IMR-90 (cell line): Measurements from ENCODE around the gene BMP4. TPM values are rescaled to one million over a fixed set of nuclear protein-coding genes. Genes with fewer than 3 reads are reported as not detected.

Experiments used
- ATAC-seq: fragments of 200-7000 bp; cut with Tn5 transposase; 2 replicates; pipeline ENCODE4 v1.9.1; 2020; ENCODE audit warnings: low read depth, mild to moderate bottlenecking, moderate library complexity
- BruUV-seq: library from RNA; stranded (reverse); fragments of 400-500 nt; replicated peaks from 2 replicates; lab custom pipeline; 2021; lab: Mats Ljungman, UMichigan
- CTCF ChIA-PET: fragments of 300-600 bp; formaldehyde crosslinking; extraction: SDS; loops from one replicate; lab custom pipeline; 2021; ENCODE audit warnings: antibody characterized with exemption; lab: Yijun Ruan, JAX
- POLR2A ChIA-PET: fragments of 300-600 bp; sonication (Branson Sonifier 250); formaldehyde crosslinking; loops from one replicate; lab custom pipeline; 2022; ENCODE audit warnings: antibody characterized with exemption; ENCODE audit not compliant: unreplicated experiment; lab: Charles Lee
- DNase-seq: peaks from one replicate; pipeline ENCODE4 v3.0.0; 2013
- H2AFZ ChIP-seq: replicated peaks from 2 replicates; pipeline ENCODE3; 2013; ENCODE audit warnings: low read length, mild to moderate bottlenecking; ENCODE audit not compliant: poor library complexity
- H2AK5ac ChIP-seq: 2 replicates; pipeline ENCODE4 v1.6.1; 2013; ENCODE audit warnings: low read depth, low read length, inconsistent platforms
- H2AK9ac ChIP-seq: replicated peaks from 2 replicates; pipeline ENCODE3; 2013; ENCODE audit warnings: mild to moderate bottlenecking, low read depth, low read length, moderate library complexity; ENCODE audit not compliant: poor library complexity
- H2BK120ac ChIP-seq: 2 replicates; pipeline ENCODE4 v1.6.1; 2013; ENCODE audit warnings: low read depth, low read length, inconsistent platforms
- H2BK15ac ChIP-seq: 3 replicates; pipeline ENCODE4 v1.6.1; 2013; ENCODE audit warnings: low read depth, low read length, inconsistent platforms
- H2BK20ac ChIP-seq: 2 replicates; pipeline ENCODE4 v1.6.1; 2013; ENCODE audit warnings: low read depth, mild to moderate bottlenecking, inconsistent platforms, low read length, moderate library complexity
- H2BK5ac ChIP-seq: 2 replicates; pipeline ENCODE4 v1.6.1; 2013; ENCODE audit warnings: mild to moderate bottlenecking, low read depth, low read length, inconsistent platforms; ENCODE audit not compliant: poor library complexity, severe bottlenecking
- H3K14ac ChIP-seq: replicated peaks from 2 replicates; pipeline ENCODE4 v1.6.1; 2013; ENCODE audit warnings: low read depth, low read length, inconsistent platforms
- H3K18ac ChIP-seq: 2 replicates; pipeline ENCODE4 v1.6.1; 2013; ENCODE audit warnings: low read depth, low read length, control low read depth
- H3K23ac ChIP-seq: 2 replicates; pipeline ENCODE4 v1.6.1; 2013; ENCODE audit warnings: low read depth, low read length, inconsistent platforms
- H3K27ac ChIP-seq: 2 replicates; pipeline ENCODE4 v1.5.1; 2013; ENCODE audit warnings: mild to moderate bottlenecking, control low read depth, low read length; ENCODE audit not compliant: insufficient read depth
- H3K27me3 ChIP-seq: 2 replicates; pipeline ENCODE4 v1.6.1; 2013; ENCODE audit warnings: low read length; ENCODE audit not compliant: control insufficient read depth, insufficient read depth
- H3K36me3 ChIP-seq: 2 replicates; pipeline ENCODE4 v1.6.1; 2013; ENCODE audit warnings: low read length, mixed read lengths; ENCODE audit not compliant: control insufficient read depth, insufficient read depth
- H3K4ac ChIP-seq: 2 replicates; pipeline ENCODE4 v1.6.1; 2013; ENCODE audit warnings: low read depth, low read length, inconsistent platforms
- H3K4me1 ChIP-seq: 2 replicates; pipeline ENCODE4 v1.6.1; 2013; ENCODE audit warnings: low read length, mixed read lengths; ENCODE audit not compliant: control insufficient read depth, insufficient read depth
- H3K4me2 ChIP-seq: 2 replicates; pipeline ENCODE4 v1.6.1; 2013; ENCODE audit warnings: low read depth, mild to moderate bottlenecking, control low read depth, low read length, moderate library complexity
- H3K4me3 ChIP-seq: 2 replicates; pipeline ENCODE4 v1.5.1; 2013; ENCODE audit warnings: low read depth, mild to moderate bottlenecking, control low read depth, low read length, moderate library complexity; ENCODE audit not compliant: insufficient read depth
- H3K56ac ChIP-seq: 2 replicates; pipeline ENCODE4 v1.6.1; 2013; ENCODE audit warnings: low read length, inconsistent platforms; ENCODE audit not compliant: insufficient read depth; ENCODE audit errors: extremely low read depth
- H3K79me1 ChIP-seq, 2 experiments: 2 replicates each; pipeline ENCODE4 v1.6.1; 2013; ENCODE audit warnings: low read length in 2 of 2, inconsistent platforms in 1 of 2, low read depth in 1 of 2
- H3K9ac ChIP-seq: 2 replicates; pipeline ENCODE4 v1.6.1; 2013; ENCODE audit warnings: low read depth, low read length, control low read depth
- H3K9me1 ChIP-seq: 2 replicates; pipeline ENCODE4 v1.6.1; 2013; ENCODE audit warnings: low read length, inconsistent platforms; ENCODE audit not compliant: insufficient read depth
- H3K9me3 ChIP-seq: 2 replicates; pipeline ENCODE4 v1.6.1; 2013; ENCODE audit warnings: low read length; ENCODE audit not compliant: control insufficient read depth, insufficient read depth
- H4K20me1 ChIP-seq: 2 replicates; pipeline ENCODE4 v1.6.1; 2013; ENCODE audit warnings: low read length, inconsistent platforms; ENCODE audit not compliant: insufficient read depth
- H4K5ac ChIP-seq: 2 replicates; pipeline ENCODE4 v1.6.1; 2013; ENCODE audit warnings: mild to moderate bottlenecking, low read depth, low read length, control low read depth
- H4K8ac ChIP-seq, 2 experiments: 2 replicates each; pipeline ENCODE4 v1.6.1; 2013; ENCODE audit warnings: low read depth in 2 of 2, low read length in 2 of 2, control low read depth in 1 of 2, inconsistent platforms in 1 of 2
- H4K91ac ChIP-seq: 2 replicates; pipeline ENCODE4 v1.6.1; 2013; ENCODE audit warnings: low read depth, low read length, inconsistent platforms; ENCODE audit not compliant: insufficient read depth
- CEBPB ChIP-seq: IDR thresholded peaks from 2 replicates; pipeline ENCODE4 v1.6.1; 2012; ENCODE audit warnings: low read depth, low read length, improper control_type of control experiment
- MXI1 ChIP-seq: IDR thresholded peaks from 2 replicates; pipeline ENCODE4 v1.6.1; 2012; ENCODE audit warnings: low read depth, mild to moderate bottlenecking, low read length, moderate library complexity, borderline replicate concordance
- WGBS, 2 experiments: methylation state at CpG; one replicate each; pipeline versions ENCODE4 v1.1.5 to v1.1.7; 2013; ENCODE audit warnings: missing lambda C conversion rate in 2 of 2; ENCODE audit not compliant: insufficient read length in 1 of 2; ENCODE audit errors: extremely low coverage in 2 of 2; 5-methylcytosine and 5-hydroxymethylcytosine counted together
- dilution Hi-C: fragments of 300-500 bp; cut with HindIII; formaldehyde crosslinking; loops from one replicate; pipeline ENCODE4 v1.14.3; 2018; ENCODE audit warnings: low sequenced_read_pairs; ENCODE audit not compliant: unreplicated experiment
- in situ Hi-C: fragments of 300-500 bp; cut with MboI; formaldehyde crosslinking; loops from 3 replicates; pipeline ENCODE4 v1.14.3; 2019; ENCODE audit warnings: low sequenced_read_pairs, inconsistent platforms, mixed read lengths
- intact Hi-C: fragments of 100-400 bp; cut with micrococcal nuclease; formaldehyde crosslinking; loops from 2 replicates; pipeline ENCODE4 v1.10.0; 2022
- polyA plus RNA-seq, 3 experiments: library from polyadenylated mRNA; depleted of rRNA; stranded (reverse); fragments of >200 nt; gene quantifications; 2 replicates each; pipeline ENCODE4 v1.2.3, GENCODE V29; 2012; ENCODE audit warnings: low replicate concordance in 1 of 3
- total RNA-seq: library from RNA; depleted of rRNA; stranded (reverse); fragments of >200 nt; gene quantifications from 2 replicates; pipeline ENCODE4 v1.2.3, GENCODE V29; 2012

Gene BMP4
- total and polyA plus RNA-seq, 2 of the 4 experiments (the other 2 are of a cell fraction) = 3.4 to 4.2 TPM

GRCh38 chr14:53943751-53944083 is 12.9 kb downstream of the BMP4 start:
- Histone ChIP-seq H3K4ac (no peak overlapping the region), H4K20me1 (no peaks in the 10 kb centered on the region), H2AFZ (no peak overlapping the region), H2BK120ac (no peak overlapping the region), H3K27ac (no peak overlapping the region), H3K23ac (no peak overlapping the region), H3K27me3 (no peaks in the 10 kb centered on the region; the same call in 1 of the 2 replicates), H3K79me1 (no peaks in the 10 kb centered on the region), H3K14ac (no peak overlapping the region; the same call in 1 of the 2 replicates), H2BK20ac (no peak overlapping the region), H3K9ac (no peak overlapping the region), H3K9me3 (no peaks in the 10 kb centered on the region), H3K56ac (no peak overlapping the region), H3K18ac (no peak overlapping the region), H2AK9ac (no peak overlapping the region), H3K4me2 (no peak overlapping the region), H4K8ac (no peak overlapping the region), H4K5ac (no peak overlapping the region), H2BK5ac (no peak overlapping the region), H4K91ac (no peak overlapping the region), H2AK5ac (no peak overlapping the region), H3K4me3 (no peak overlapping the region), H3K36me3 (peaks cover 2% of the 10 kb centered on the region; the same call in 1 of the 2 replicates), H3K4me1 (no peaks in the 10 kb centered on the region; the same call in none of the 2 replicates), H2BK15ac (no peak overlapping the region), H3K9me1 (peaks cover 3% of the 10 kb centered on the region; the same call in 1 of the 2 replicates)
- 80% methylated on average over 1 of the region's 2 CpGs; no CpG with 5 or more reads in 1 of the 2 experiments for WGBS, 2 experiments
- POLR2A ChIA-PET = no interaction called here
- intact Hi-C loops (no loop called here), dilution Hi-C loops (no loop called here), in situ Hi-C loops (no loop called here)
- ATAC-seq (no peak), DNase-seq (no peak)
- peak; percentile 21; the same call in 1 of the 2 replicates for TF ChIP-seq CEBPB
- no peak for TF ChIP-seq MXI1
- BruUV-seq = no TSS peak
- CTCF ChIA-PET = interaction anchor here (1.6 kb wide), 1 partner anchor 11 kb away, joined by 5 read pairs; no protein-coding TSS in a partner anchor
